HS-27A (cell line): ENCODE results near the gene JARID2.

ENCODE experiments used
- DNase-seq: peaks from one replicate; pipeline ENCODE4 v3.0.0-alpha.2; 2012; ENCODE audit warnings: low read depth, missing footprints

JARID2 gene

GRCh38 chr6:15264902-15265761, 19.3 kb downstream of the JARID2 start:
- DNase-seq = no peak

- no peak for DNase-seq
Observed at GRCh38 chr6:15265787-15266186, 19.9 kb downstream of the JARID2 start.

- no peak for DNase-seq
Observed at GRCh38 chr6:15266423-15266996, 20.6 kb downstream of the JARID2 start.

GRCh38 chr6:15267221-15267620, 21.4 kb downstream of the JARID2 start:
- DNase-seq = no peak

DNA sequence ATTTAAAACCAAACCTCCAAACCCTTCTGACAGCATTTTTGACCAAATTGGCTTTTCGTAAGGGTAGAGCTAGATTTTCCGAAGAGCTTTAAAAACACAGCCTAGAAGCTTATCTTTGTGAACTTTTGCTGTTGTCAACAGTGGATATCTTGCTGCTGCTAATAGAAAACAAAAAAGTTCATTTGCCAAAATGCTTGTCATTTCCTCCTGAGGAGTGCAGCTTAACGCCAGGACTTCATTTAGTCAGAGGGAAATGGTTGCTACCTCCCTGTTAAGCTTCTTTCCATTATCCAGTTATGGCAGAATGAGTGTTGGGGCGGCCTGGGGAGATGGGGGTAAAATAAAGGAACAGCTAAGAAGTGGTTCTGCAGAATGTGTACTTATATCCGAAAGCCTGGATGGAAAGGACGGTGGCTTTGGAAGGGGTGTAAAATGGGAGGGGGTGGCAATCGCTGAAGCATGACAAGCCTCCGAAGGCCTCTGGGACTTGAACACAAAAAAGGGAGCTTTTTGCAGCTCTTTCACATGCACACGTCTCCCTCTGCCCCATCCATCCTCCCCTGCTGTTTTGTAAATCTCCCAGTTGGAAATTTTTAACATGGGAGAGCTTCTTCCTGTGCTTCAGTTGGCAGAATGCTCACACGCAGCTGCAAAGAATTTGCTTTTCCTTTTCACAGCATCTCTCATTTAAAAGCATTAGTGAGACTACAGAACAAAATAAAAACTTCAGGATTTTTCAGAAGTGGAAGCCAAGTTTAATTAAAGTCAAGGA, 22.5 kb downstream of the JARID2 start:
- no peak for DNase-seq

DNA sequence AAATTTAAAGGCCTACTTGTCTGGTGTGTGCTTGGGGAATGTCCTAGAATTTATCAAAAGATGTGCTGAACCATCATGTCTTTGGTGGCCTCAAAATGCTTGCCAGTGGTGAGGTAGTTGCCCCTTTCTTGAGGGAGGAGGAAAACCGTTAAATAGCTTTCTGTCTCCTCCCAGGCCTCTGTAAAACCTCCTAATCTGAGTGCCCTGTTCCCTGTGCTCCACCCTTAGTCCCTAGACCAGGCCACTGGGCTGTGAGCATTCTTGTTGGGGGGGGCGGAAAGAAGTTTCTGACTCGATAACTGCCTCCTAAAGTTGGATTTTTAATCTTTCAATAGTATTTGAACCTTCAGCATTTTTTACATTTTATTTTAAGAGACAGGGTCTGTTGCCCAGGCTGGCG, 23.1 kb downstream of the JARID2 start:
- no peak for DNase-seq

- DNase-seq = no peak
Observed at GRCh38 chr6:15269619-15270018, 23.8 kb downstream of the JARID2 start.

DNA sequence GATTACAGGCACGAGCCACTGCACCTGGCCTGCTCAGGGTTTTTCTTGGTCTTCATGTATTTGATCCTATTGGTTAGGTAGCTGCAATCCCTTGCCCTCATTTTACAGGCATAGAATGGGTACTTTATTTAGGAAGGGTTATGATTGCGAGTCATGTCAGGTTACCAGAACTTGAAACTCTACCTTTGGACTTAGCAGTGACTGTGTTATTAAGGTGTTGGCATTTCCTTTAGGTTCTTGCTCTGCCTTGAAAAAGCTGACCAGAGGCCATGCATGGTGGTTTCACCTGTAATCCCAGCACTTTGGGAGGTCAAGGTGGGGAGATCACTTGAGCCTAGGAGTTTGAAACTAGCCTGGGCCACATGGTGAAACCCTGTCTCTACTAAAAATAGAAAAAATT, 24.5 kb downstream of the JARID2 start:
- no peak for DNase-seq

DNA sequence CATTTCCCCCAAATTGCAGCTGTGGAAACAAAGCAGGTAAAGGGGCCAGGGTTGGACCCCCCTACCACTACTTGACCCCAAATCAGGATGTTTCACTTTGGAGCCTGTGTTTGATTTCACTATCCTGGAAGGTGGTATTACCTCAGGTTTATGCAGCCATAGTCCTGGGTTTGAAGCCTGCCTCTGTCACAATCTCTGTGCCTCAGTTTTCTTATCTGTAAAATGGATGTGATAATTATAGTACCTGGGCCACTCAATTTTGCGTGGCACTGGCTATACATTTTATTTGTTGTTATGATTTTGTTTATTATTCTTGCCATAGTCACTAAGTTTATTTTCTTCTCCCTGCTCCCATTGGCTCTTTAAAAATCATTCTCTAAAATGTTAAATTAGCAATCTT, 26.7 kb downstream of the JARID2 start:
- no peak for DNase-seq

DNA sequence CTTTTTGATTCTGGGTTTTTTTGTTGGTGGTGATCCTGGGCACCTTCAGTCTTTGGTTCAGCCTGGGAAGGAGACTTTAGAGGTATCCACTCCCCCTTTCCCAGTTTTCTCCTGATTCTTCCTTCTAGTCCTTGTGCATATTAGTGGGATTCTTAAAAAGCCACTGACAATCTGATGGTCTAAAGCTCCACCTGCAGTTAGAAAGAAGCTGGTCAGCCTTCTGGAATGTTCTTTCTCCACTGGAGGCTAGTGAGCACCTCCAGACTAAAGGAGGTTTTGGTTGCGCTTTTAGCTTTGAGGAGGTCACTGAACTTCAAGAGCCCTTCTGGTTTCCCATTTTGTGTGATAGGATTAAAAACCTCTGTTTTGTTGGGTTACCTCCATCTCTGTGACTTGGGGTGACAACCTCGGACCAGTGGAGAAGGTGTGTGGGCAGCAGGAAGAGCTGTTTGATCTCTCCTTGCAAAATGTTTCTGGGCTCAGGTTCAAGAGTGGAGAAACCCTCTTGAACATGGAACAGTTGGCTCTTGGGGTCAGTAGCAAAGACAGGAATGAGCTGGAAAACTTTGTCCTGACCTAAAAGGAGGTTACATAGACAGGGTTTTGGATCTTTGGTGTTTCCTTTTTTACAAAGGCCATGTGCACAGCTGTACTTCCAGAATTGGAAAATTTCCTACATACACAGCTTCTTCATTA, 29.0 kb downstream of the JARID2 start:
- DNase-seq = no peak

DNA sequence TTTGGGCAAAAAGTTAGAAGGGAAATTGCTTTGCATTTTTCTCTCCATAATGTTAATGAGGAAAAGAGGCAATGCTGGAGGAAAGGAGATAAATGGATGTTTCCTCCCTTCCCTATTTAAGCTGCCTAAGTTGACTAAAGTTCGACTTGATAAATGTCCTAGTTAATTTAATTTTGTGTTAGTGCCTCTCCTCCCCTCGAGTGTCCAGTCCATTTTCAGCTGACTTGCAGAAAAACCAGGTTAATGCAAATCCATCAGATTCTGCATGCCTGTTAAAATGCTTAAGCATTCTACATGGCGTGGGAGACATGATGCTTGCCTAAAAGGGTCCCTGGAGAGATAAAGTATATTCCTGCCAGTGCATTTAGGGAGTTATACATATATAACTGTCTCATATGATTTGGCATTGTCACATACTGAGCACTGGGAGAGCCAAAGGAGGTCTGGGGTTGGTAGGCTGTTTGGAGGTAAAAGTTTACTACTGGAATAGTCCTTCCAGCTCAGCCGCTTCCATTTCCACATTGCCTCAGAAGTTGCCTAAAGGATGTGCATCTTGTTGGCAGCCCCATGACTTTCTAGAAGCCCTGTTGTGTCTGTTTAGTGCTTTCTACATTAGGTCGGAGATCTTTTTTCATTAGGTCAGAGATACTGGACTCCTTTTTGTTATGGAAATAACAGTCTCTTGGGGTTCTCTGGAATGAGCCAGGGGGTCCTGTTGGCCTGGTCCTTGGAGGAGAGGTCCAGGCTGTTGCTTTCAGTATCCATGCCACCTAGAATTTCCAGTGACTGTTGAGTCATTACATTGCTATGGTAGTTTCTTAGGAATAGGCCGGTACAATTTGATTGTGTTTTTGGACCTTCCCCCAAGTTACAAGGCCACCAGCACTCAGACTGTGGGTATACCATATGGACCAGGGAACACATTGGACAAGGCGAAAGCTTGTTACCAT, 30.4 kb downstream of the JARID2 start:
- no peak for DNase-seq

DNA sequence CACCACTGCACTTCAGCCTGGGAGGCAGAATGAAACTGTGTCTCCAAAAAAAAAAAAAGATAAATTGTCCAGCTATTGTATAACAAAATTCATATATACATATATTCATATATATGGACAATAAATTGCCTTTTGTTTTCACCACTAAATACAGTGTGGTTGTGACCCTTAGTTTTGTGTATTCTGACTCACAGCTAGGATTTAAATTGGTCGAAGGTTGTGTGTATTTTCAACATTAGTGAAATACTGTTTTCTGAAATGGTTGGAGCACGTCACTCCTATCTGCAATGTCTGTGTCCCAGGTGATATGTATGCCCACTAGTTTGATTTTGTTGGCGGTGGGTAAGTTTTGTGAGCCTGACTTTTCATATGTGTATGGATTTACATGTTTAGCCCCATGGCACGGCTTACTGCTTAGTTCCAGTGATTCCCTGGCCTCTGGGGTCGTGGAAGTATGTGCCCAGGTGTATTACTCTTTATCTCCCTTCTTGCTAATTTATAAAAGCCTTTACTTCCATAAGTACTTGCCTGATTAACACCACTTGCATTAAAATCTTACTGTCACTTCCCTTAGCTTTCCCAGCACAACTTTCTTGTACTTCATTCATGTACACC, 33.3 kb downstream of the JARID2 start:
- DNase-seq = no peak

DNA sequence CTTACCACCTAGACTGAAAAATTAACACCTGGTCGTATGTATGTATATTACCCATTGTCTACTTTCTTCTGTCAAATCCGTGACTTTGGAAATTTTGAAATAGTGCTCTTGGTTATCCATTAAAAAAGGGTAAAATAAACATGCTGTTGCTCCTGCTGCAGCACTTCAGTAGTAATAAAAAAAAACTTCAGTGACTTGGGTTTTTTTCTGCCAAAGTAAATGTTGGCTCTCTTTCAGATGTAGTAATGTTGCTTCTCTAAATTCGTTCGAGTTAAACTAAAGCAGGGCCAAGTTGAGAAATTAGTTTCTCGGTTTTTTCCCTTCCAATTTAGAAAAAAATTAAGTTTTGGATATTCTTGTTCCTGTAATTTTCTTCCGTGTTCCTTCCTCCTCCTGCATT, 34.2 kb downstream of the JARID2 start:
- DNase-seq = no peak

GRCh38 chr6:15280961-15281360, 35.1 kb downstream of the JARID2 start:
- DNase-seq = no peak

DNA sequence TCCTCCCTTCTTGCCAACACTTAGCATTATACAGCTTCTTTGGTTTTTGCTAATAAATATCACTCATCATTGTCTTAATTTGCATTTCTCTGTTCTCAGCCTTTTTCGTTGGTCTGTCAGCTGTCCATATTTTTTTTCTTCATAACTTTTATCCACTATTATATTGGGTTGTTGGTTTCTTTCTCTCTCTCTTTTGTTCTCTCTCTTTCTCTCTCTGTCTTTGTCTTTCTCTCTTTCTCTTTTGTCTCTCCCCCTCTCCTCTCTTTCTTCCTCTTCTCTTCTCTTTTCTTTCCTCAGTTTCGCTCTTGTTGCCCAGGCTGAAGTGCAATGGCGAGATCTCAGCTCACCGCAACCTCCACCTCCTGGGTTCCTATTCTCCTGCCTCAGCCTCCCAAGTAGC, 36.5 kb downstream of the JARID2 start:
- no peak for DNase-seq

DNA sequence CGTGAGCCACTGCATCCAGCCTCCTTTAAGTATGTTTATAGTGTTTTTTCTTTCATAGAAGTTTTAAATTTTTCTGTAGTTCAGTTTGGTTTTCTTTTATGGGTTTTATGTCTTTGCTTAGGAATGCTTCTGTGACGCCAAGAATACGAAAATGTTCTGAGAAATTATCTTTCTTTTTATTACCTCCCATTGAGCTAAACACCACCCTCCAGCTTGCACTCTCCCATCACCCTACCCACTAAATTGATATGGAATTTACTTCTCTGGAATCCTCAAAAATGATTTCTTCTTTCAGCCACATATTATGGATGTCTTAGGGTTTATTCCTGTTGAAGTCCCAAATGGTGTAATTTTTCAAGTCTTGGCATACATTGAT, 38.1 kb downstream of the JARID2 start:
- DNase-seq = peak; percentile 52

DNA sequence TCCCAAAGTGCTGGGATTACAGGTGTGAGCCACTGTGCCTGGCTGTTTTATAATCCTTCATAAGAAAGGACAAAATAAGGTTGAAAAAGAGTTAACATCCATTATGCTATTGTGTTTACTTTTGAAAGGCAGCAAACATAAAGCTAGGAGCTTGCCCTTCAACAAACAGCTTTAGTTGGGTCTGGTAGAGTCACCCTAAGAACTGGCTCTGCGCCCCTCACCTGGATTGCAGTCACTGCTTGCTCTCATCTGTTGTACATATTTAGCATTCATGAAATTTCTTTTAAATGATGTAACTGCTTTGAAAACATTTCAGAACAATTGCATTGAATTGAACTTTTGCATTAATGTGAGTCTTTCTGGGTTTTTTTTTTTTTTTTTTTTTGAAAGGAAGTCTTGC, 38.9 kb downstream of the JARID2 start:
- DNase-seq = peak; percentile 71

- DNase-seq = peak; percentile 70
Observed at GRCh38 chr6:15285682-15286294, 39.9 kb downstream of the JARID2 start.

- DNase-seq = no peak
Observed at GRCh38 chr6:15287670-15288375, 42.0 kb downstream of the JARID2 start.

- DNase-seq = no peak
Observed at GRCh38 chr6:15288856-15289255, 43.0 kb downstream of the JARID2 start.
